ENCODE results near the gene KLK14.

The KLK14 gene

GRCh38 chr19:51082611-51083010 lies at the start of gene KLK14:
Gene KLK14, minus strand, starts transcription at chr19:51082887. Its CDS starts 273 bp downstream, at chr19:51082614.
- TF ChIP-seq ZFX (IDR thresholded peaks at IDR 0.05) (no peak), CTCF (conservative IDR thresholded peaks at IDR 0.05) (no peak)

DNA sequence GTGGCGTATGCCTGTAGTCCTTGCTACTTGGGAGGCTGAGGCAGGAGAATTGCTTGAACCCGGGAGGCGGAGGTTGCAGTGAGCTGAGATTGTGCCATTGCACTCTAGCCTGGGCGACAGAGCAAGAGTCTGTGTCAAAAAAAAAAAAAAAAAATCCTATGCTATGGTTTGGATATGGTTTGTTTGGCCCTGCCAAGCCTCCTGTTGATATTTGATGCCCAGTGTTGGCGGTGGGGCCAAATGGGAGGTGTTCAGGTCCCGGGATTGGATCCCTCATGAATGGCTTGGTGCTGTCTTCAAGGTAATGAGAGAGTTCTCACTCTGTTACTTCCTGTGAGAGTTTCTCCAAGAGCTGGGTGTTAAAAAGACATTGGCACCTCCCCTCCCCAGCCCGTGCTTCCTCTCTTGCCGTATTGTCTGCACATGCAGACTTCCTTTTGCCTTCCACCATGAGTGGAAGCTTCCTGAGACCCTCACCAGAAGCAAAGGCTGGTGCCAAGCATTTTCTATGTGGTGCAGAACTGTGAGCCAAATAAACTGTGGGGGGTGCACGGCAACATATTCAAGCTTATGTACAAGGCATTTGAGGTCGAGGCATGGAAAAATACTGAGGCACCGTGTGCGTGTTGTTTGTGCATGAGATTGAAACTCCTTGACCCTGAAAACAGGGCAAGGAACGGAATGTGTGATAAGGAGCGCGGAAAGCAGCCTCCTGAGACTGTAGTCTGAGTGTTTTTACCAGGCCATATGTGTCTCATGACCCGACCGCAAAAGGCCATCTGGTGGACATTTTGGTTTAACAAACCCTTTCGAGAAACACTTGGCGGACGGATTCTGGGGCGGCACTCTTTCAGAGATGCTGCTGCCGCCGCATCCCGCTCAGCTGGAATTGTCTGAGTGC lies 49.3 kb upstream of the KLK14 start:
- no peak overlapping the region for H3K27ac ChIP-seq
- TF ChIP-seq CTCF (conservative IDR thresholded peaks at IDR 0.05) (no peak), ZFX (IDR thresholded peaks at IDR 0.05) (no peak)

More at GRCh38 chr19:51082611-51083010, at the start of gene KLK14:
- H3K27ac ChIP-seq = no peak within 1 kb of the TSS

DNA sequence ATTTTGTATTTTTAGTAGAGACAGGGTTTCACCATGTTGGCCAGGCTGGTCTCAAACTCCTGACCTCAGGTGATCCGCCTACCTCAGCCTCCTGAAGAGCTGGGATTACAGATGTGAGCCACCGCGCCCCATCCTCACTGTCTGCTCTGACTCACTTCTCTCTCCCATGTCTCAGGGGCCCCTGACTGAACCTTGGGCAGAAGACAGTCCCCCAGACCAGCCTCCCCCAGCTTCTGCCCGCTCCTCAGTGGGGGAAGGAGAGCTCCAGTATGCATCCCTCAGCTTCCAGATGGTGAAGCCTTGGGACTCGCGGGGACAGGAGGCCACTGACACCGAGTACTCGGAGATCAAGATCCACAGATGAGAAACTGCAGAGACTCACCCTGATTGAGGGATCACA lies 47.0 kb upstream of the KLK14 start:
- no peak for TF ChIP-seq ZFX (IDR thresholded peaks at IDR 0.05)
- no peak overlapping the region for H3K27ac ChIP-seq

GRCh38 chr19:51128227-51128626 lies 45.5 kb upstream of the KLK14 start:
- H3K27ac ChIP-seq = no peak overlapping the region
- TF ChIP-seq CTCF (conservative IDR thresholded peaks at IDR 0.05) = no peak
- TF ChIP-seq ZFX (IDR thresholded peaks at IDR 0.05) = no peak

DNA sequence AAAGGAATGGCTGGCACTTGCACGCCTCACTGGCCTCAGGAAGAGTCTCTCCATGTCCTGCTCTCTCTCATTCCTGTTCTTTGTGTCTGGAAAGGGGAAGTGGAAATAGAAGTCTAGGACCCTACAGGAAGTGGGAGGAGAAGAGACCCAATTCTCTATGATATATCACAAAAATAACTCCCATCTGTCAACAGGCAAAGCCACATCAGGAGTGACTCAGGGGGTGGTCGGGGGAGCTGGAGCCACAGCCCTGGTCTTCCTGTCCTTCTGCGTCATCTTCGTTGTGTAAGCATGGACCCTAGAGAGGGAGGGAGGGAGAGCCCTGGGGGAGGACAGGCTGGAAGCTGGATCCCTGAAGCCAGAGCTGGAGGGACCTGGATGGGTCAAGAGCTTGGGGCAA lies 45.1 kb upstream of the KLK14 start:
- H3K27ac ChIP-seq = no peak overlapping the region
- no peak for TF ChIP-seq ZFX (IDR thresholded peaks at IDR 0.05)
- TF ChIP-seq CTCF (conservative IDR thresholded peaks at IDR 0.05) = no peak

DNA sequence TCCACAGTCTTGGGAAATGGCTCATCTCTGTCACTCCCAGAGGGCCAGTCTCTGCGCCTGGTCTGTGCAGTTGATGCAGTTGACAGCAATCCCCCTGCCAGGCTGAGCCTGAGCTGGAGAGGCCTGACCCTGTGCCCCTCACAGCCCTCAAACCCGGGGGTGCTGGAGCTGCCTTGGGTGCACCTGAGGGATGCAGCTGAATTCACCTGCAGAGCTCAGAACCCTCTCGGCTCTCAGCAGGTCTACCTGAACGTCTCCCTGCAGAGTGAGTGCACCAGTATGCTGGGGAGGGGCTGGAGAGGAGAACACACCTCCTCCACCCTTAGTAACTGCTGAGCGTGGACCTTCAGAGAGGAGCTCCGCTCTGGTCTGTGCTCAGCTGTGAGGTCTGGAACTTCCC lies 44.3 kb upstream of the KLK14 start:
- no peak overlapping the region for H3K27ac ChIP-seq
- TF ChIP-seq CTCF (conservative IDR thresholded peaks at IDR 0.05) (no peak), ZFX (IDR thresholded peaks at IDR 0.05) (no peak)

DNA sequence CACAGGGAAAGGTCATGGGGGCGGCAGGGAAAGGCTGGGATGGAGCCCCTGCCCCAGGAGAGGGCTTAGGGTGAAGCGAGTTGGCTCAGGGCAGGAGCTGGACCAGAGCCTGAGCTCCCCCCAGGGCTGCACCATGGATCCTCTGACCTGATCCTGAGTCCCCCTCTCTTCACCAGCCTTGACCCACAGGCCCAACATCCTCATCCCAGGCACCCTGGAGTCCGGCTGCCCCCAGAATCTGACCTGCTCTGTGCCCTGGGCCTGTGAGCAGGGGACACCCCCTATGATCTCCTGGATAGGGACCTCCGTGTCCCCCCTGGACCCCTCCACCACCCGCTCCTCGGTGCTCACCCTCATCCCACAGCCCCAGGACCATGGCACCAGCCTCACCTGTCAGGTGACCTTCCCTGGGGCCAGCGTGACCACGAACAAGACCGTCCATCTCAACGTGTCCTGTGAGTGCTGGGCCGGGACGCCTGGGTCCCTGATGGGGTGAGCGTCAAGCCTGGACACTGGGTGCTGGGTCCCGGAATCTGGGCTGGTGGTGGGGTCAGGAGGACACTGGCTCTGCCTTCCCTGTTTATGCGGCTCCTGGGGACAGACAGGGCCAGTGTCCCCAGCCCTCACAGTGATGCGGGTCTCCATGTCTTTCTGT lies 42.9 kb upstream of the KLK14 start:
- no peak overlapping the region for H3K27ac ChIP-seq
- no peak for TF ChIP-seq CTCF (conservative IDR thresholded peaks at IDR 0.05)
- TF ChIP-seq ZFX (IDR thresholded peaks at IDR 0.05) = no peak

Data from C4-2B (cell line).